Measurements from ENCODE around the gene CABCOCO1.

GRCh38 chr10:61653699-61654098 is 9.0 kb upstream of the CABCOCO1 start:
- TF ChIP-seq GATA2 (IDR thresholded peaks at IDR 0.05; ENCODE audit: low read depth, low read length): no peak
- no peak for TF ChIP-seq GATA3 (IDR thresholded peaks at IDR 0.05; ENCODE audit: low read depth, low read length)

Measured in SH-SY5Y (cell line).